ENCODE measurements around the gene C10orf90. TPM values are rescaled to one million over a fixed set of nuclear protein-coding genes. Genes with fewer than 3 reads are reported as not detected.

Gene C10orf90
- total RNA-seq, 4 donors from 2014 or later = 2.1 to 6.5 (median 4.1) TPM

- TF ChIP-seq CTCF (IDR thresholded peaks at IDR 0.05) (no peak), POLR2A (IDR thresholded peaks at IDR 0.05) (no peak), POLR2AphosphoS5 (IDR thresholded peaks at IDR 0.05) (no peak), EP300 (IDR thresholded peaks at IDR 0.05) (no peak)
- Histone ChIP-seq H3K27me3 (peaks cover 3% of the 10 kb centered on the region), H3K9me3 (no peaks in the 10 kb centered on the region), H3K4me1 (peaks cover 5% of the 10 kb centered on the region), H3K27ac (no peak overlapping the region), H3K36me3 (no peaks in the 10 kb centered on the region), H3K4me3 (no peak overlapping the region)
- 85% methylated on average over 18 of the region's 20 CpGs for WGBS
- DNase-seq (ENCODE audit: low spot score in 2 of 2) = no peak
Measured at GRCh38 chr10:126459032-126459831, 211.3 kb downstream of the C10orf90 start.

- DNase-seq (ENCODE audit: low spot score in 2 of 2) = no peak
- WGBS = 70% methylated on average over 1 of the region's 1 CpG
- H3K27ac ChIP-seq = no peak overlapping the region
- TF ChIP-seq CTCF (IDR thresholded peaks at IDR 0.05) (no peak), POLR2A (IDR thresholded peaks at IDR 0.05) (no peak), EP300 (IDR thresholded peaks at IDR 0.05) (no peak), POLR2AphosphoS5 (IDR thresholded peaks at IDR 0.05) (no peak)
- no peak overlapping the region for H3K4me3 ChIP-seq
- H3K36me3 ChIP-seq = no peaks in the 10 kb centered on the region
- H3K27me3 ChIP-seq = peaks cover 1% of the 10 kb centered on the region
- peaks cover 5% of the 10 kb centered on the region for H3K4me1 ChIP-seq
- no peaks in the 10 kb centered on the region for H3K9me3 ChIP-seq
Measured at GRCh38 chr10:126458466-126458865, 212.0 kb downstream of the C10orf90 start.

- Histone ChIP-seq H3K27me3 (no peaks in the 10 kb centered on the region), H3K9me3 (no peaks in the 10 kb centered on the region), H3K36me3 (no peaks in the 10 kb centered on the region), H3K4me3 (no peak overlapping the region), H3K4me1 (peaks cover 5% of the 10 kb centered on the region), H3K27ac (no peak overlapping the region)
- DNase-seq (ENCODE audit: low spot score in 2 of 2) = no peak
- WGBS = 90% methylated on average over 5 of the region's 5 CpGs
- TF ChIP-seq POLR2AphosphoS5 (IDR thresholded peaks at IDR 0.05) (no peak), EP300 (IDR thresholded peaks at IDR 0.05) (no peak)
Measured at GRCh38 chr10:126456632-126457031, 213.9 kb downstream of the C10orf90 start.

- no peak for DNase-seq (ENCODE audit: low spot score in 2 of 2)
- 33% methylated on average over 11 of the region's 11 CpGs for WGBS
- Histone ChIP-seq H3K9me3 (no peaks in the 10 kb centered on the region), H3K27ac (no peak overlapping the region), H3K4me1 (peaks cover 5% of the 10 kb centered on the region), H3K4me3 (no peak overlapping the region), H3K27me3 (no peaks in the 10 kb centered on the region), H3K36me3 (no peaks in the 10 kb centered on the region)
- no peak for TF ChIP-seq CTCF (IDR thresholded peaks at IDR 0.05)
- TF ChIP-seq POLR2AphosphoS5 (IDR thresholded peaks at IDR 0.05) = no peak
- TF ChIP-seq POLR2A (IDR thresholded peaks at IDR 0.05) = no peak
- TF ChIP-seq EP300 (IDR thresholded peaks at IDR 0.05) = no peak
Measured at GRCh38 chr10:126455766-126456405, 214.6 kb downstream of the C10orf90 start.

- Histone ChIP-seq H3K27ac (no peak overlapping the region), H3K4me1 (peaks cover 5% of the 10 kb centered on the region), H3K36me3 (no peaks in the 10 kb centered on the region), H3K27me3 (no peaks in the 10 kb centered on the region), H3K4me3 (no peak overlapping the region), H3K9me3 (no peaks in the 10 kb centered on the region)
- no peak for DNase-seq (ENCODE audit: low spot score in 2 of 2)
- TF ChIP-seq EP300 (IDR thresholded peaks at IDR 0.05) = no peak
- no peak for TF ChIP-seq CTCF (IDR thresholded peaks at IDR 0.05)
- TF ChIP-seq POLR2A (IDR thresholded peaks at IDR 0.05) = no peak
- TF ChIP-seq POLR2AphosphoS5 (IDR thresholded peaks at IDR 0.05) = no peak
- 80% methylated on average over 8 of the region's 8 CpGs for WGBS
Measured at GRCh38 chr10:126455036-126455765, 215.3 kb downstream of the C10orf90 start.

All from suprapubic skin (tissue), 4 donors.